Motor neuron (in vitro differentiated cells): ENCODE results near the gene MAN2A2. TPM values are rescaled to one million over a fixed set of nuclear protein-coding genes. Genes with fewer than 3 reads are reported as not detected.
"Not testable (repeated sequence)": the region's sequence is repeated elsewhere in the genome, so short reads cannot be mapped to it uniquely, and the experiment has no call there.

ENCODE experiments used
- ATAC-seq, 8 experiments: fragments of 200-7000 bp; cut with Tn5 transposase; replicated peaks in 6 of 8; 2 replicates each; pipeline ENCODE4 v1.8.0; 2021; ENCODE audit warnings: mild to moderate bottlenecking in 8 of 8, moderate library complexity in 8 of 8
- H3K27ac ChIP-seq, 2 donors: fragments of 250-450 bp; sonication (Bioruptor Pico); 2 replicates each; pipeline ENCODE4 v1.9.0; 2021; ENCODE audit warnings: antibody characterized with exemption in 2 of 2, mild to moderate bottlenecking in 2 of 2, moderate library complexity in 1 of 2
- H3K4me1 ChIP-seq, 2 donors: fragments of 250-450 bp; sonication (Bioruptor Pico); replicated peaks in 1 of 2; 2 replicates each; pipeline ENCODE4 v1.6.1; 2021; ENCODE audit warnings: antibody characterized with exemption in 2 of 2, mild to moderate bottlenecking in 2 of 2, moderate library complexity in 1 of 2
- H3K4me3 ChIP-seq, 5 donors: fragments of 250-450 bp; sonication (Bioruptor Pico); 2 replicates each; pipeline ENCODE4 v1.9.0; 2021; ENCODE audit warnings: antibody characterized with exemption in 5 of 5, mild to moderate bottlenecking in 5 of 5, moderate library complexity in 4 of 5
- WGBS, 10 experiments: fragments of 450-650 bp; shearing (Covaris generic); methylation state at CpG; one replicate each; pipeline ENCODE4 v1.0.0; 2022; 5-methylcytosine and 5-hydroxymethylcytosine counted together
- in situ Hi-C, 9 experiments: fragments of 400-800 bp; cut with MboI; loops; one replicate each; pipeline ENCODE4 v1.15.0; 2021; ENCODE audit warnings: low sequenced_read_pairs in 9 of 9, low pct_unique_long_range_greater_than_20kb in 2 of 9; ENCODE audit not compliant: unreplicated experiment in 9 of 9
- total RNA-seq, 8 experiments: library from RNA; unstranded; fragments of 300-600 nt; gene quantifications; 2 replicates each; pipeline versions ENCODE4 v1.2.3 to v1.2.4, GENCODE V29; 2022

Gene MAN2A2
- total RNA-seq, 8 experiments from 2014 or later: 7.7 to 37.7 (median 26.0) TPM

GRCh38 chr15:90889736-90890456 is 13.2 kb upstream of the MAN2A2 start:
- Histone ChIP-seq H3K4me1 (peaks cover 9 to 18% of the 10 kb centered on the region in 2 donors), H3K4me3 (no peak overlapping the region), H3K27ac (no peak overlapping the region)
- peak in 5 of 8 experiments; percentile 5 to 22 (median 18) for ATAC-seq
- in situ Hi-C loops: loop anchor here in 8 of 9 experiments (10.0 to 25.0 kb wide), 5 partner anchors 228 to 578 kb away; no protein-coding TSS in a partner anchor
- WGBS, 10 experiments: 33 to 83% (median 59%) methylated on average over 2 to 4 of the region's 31 CpGs; no CpG with 5 or more reads in 6 of the 10 experiments

GRCh38 chr15:90890839-90891238 is 12.3 kb upstream of the MAN2A2 start:
- peaks cover 15% of the 10 kb centered on the region in 2 donors for H3K4me1 ChIP-seq
- in situ Hi-C loops: loop anchor here in 8 of 9 experiments (25.0 kb wide), 4 partner anchors 229 to 579 kb away; no protein-coding TSS in a partner anchor
- peak overlapping the region in 1 of 2 donors; percentile 14 for H3K27ac ChIP-seq
- ATAC-seq: peak in 3 of 8 experiments; percentile 17 to 32 (median 29)
- no peak overlapping the region for H3K4me3 ChIP-seq
- 40% methylated on average over 1 of the region's 12 CpGs; no CpG with 5 or more reads in 9 of the 10 experiments for WGBS, 10 experiments

DNA sequence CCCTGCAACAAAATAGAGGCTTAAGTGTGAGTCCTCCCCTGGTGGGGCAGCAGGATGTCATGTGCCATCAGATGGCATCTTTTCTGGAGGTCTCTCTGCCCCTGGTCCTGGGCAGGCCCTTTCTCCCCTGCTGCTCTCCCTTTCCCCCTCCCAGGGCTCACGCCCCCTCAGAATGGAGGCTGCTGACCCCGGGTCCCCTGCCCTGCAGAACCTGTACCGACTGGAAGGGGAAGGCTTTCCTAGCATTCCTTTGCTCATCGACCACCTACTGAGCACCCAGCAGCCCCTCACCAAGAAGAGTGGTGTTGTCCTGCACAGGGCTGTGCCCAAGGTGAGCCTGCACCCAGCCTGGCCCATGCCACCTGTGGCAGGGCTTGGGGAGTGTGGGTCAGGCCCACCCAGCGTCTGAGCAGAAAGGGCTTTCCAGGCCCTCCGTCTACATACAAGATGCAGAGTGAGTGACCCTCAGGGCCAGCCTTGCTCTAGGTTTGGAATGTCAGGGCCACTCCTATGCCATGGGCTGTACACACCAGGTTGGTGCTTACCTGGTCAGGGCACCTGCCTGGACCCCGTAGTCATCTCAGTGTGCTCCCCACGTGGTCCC is 11.7 kb upstream of the MAN2A2 start:
- Histone ChIP-seq H3K4me3 (no peak overlapping the region), H3K27ac (no peak overlapping the region), H3K4me1 (peaks cover 15% of the 10 kb centered on the region in 2 donors)
- ATAC-seq: no peak
- in situ Hi-C loops: loop anchor here in 8 of 9 experiments (25.0 kb wide), 4 partner anchors 229 to 579 kb away; no protein-coding TSS in a partner anchor
- 70 to 92% (median 76%) methylated on average over 2 of the region's 8 CpGs; no CpG with 5 or more reads in 6 of the 10 experiments for WGBS, 10 experiments

DNA sequence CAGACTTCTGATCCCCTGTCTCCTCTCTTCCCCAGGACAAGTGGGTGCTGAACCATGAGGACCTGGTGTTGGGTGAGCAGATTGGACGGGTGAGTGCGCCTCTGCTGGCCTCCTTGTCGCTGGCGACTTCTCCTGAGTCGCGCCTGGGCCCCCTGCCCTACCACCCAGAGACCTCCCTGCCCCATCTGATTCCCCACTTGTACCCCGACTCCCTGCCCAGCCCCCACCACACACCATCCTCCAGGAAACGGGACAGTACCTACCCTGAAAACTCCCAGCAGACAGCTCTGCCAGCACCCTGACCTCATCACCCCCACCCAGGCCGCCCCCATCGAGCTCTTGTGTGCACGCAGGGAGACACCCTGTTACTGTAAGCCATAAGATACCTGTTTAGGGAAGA is 11.1 kb upstream of the MAN2A2 start:
- peaks cover 15% of the 10 kb centered on the region in 2 donors for H3K4me1 ChIP-seq
- no peak overlapping the region for H3K4me3 ChIP-seq
- H3K27ac ChIP-seq: no peak overlapping the region
- in situ Hi-C loops: loop anchor here in 8 of 9 experiments (25.0 kb wide), 4 partner anchors 230 to 580 kb away; no protein-coding TSS in a partner anchor
- ATAC-seq: no peak
- 92 to 94% methylated on average over 3 of the region's 11 CpGs; no CpG with 5 or more reads in 8 of the 10 experiments for WGBS, 10 experiments

GRCh38 chr15:90892498-90893174 is 10.5 kb upstream of the MAN2A2 start:
- H3K27ac ChIP-seq: no peak overlapping the region
- H3K4me3 ChIP-seq: no peak overlapping the region
- ATAC-seq: no peak
- in situ Hi-C loops: loop anchor here in 8 of 9 experiments (25.0 kb wide), 4 partner anchors 230 to 580 kb away; no protein-coding TSS in a partner anchor
- H3K4me1 ChIP-seq: peaks cover 15% of the 10 kb centered on the region in 2 donors
- 98 to 100% (median 100%) methylated on average over 1 to 8 of the region's 29 CpGs; no CpG with 5 or more reads in 6 of the 10 experiments for WGBS, 10 experiments

DNA sequence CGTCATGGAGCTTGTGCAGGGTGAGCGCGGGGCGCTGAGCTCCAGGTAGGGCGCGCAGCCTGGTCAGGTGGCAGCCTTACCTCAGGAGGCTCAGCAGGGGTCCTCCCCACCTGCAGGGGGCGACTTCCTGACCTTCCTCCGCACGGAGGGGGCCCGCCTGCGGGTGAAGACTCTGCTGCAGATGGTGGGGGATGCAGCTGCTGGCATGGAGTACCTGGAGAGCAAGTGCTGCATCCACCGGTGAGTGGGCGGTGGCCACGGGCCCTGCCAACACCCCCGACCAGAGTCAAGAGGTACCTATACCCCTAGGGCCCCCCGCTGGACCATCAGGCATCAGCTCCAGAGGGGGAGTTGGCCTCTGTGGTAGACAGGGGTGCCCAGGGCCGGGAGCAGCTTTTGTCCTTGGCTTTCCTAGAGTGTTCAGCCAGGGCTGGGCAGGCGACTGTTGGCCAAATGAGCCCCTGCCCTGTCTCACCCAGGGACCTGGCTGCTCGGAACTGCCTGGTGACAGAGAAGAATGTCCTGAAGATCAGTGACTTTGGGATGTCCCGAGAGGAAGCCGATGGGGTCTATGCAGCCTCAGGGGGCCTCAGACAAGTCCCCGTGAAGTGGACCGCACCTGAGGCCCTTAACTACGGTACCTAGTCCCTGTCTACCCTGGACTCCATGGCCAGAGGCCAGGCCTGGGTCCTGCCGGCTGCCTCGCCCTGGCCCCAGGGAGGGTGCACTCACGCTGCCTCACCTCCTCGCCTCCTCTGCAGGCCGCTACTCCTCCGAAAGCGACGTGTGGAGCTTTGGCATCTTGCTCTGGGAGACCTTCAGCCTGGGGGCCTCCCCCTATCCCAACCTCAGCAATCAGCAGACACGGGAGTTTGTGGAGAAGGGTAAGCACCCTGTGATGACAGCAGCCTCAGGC is 9.7 kb upstream of the MAN2A2 start:
- 80 to 100% (median 92%) methylated on average over 2 to 3 of the region's 33 CpGs; no CpG with 5 or more reads in 7 of the 10 experiments for whole genome bisulfite sequencing, 10 experiments
- no peak for ATAC-seq

DNA sequence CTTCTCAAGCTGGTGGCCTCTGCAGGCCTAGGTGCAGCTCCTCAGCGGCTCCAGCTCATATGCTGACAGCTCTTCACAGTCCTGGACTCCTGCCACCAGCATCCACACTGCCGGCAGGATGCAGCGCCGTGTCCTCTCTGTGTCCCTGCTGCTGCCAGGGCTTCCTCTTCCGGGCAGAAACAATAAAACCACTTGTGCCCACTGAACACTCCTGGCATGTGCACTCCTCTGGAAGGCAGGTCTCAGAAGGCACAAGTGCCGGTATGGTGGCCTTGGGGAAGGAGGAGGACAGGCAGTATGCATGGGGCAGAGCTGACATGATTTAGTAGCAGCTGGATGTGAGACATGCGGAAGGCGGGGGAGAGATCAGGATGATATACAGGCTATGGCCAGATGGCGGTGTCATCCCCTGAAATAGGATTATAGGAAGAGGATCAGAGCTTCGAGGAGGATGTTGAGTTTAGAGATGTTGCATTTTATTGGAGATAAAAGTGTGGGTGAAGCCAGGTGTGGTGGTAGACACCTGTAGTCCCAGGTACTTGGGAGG is 7.5 kb upstream of the MAN2A2 start:
- no peak overlapping the region for H3K27ac ChIP-seq
- in situ Hi-C loops: loop anchor here in 8 of 9 experiments (25.0 kb wide), 4 partner anchors 233 to 583 kb away; no protein-coding TSS in a partner anchor
- ATAC-seq: peak; percentile 83 to 97 (median 86)
- no peak overlapping the region for H3K4me3 ChIP-seq
- WGBS, 10 experiments: 0 to 76% (median 37%) methylated on average over 1 to 8 of the region's 10 CpGs; no CpG with 5 or more reads in 2 of the 10 experiments
- peaks cover 7 to 10% of the 10 kb centered on the region in 2 donors for H3K4me1 ChIP-seq

More for the DNA sequence above, 9.7 kb upstream of the MAN2A2 start:
- in situ Hi-C loops: loop anchor here in 8 of 9 experiments (25.0 kb wide), 4 partner anchors 231 to 581 kb away; no protein-coding TSS in a partner anchor
- Histone ChIP-seq H3K4me1 (peaks cover 15% of the 10 kb centered on the region in 2 donors), H3K4me3 (no peak overlapping the region), H3K27ac (no peak overlapping the region)

DNA sequence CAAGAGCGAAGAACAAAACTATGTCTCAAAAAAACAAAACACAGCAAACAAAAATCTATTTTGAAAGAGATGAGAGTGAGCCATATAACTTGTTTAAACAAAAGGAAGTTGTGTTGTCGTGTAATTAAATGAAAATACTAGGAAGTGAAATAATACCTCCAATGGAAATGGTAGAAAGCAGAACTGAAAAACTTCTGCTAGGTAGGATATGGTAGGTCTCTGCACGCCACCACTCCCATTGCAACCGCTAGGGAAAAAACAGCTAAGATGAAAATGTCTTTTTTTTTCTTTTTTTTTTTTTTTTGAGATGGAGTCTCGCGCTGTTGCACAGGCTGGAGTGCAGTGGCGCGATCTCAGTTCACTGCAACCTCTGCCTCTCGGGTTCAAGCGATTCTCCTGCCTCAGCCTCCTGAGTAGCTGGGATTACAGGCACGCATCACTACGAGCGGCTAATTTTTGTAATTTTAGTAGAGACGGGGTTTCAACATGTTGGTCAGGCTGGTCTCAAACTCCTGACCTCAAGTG is 5.9 kb upstream of the MAN2A2 start:
- in situ Hi-C loops: loop anchor here in 8 of 9 experiments (25.0 kb wide), 4 partner anchors 235 to 585 kb away; no protein-coding TSS in a partner anchor
- H3K4me3 ChIP-seq, ATAC-seq, H3K27ac ChIP-seq: not testable (repeated sequence)
- whole genome bisulfite sequencing, 10 experiments: 80 to 97% (median 89%) methylated on average over 1 to 14 of the region's 14 CpGs; no CpG with 5 or more reads in 2 of the 10 experiments
- peaks cover 2 to 12% of the 10 kb centered on the region in 2 donors for H3K4me1 ChIP-seq

DNA sequence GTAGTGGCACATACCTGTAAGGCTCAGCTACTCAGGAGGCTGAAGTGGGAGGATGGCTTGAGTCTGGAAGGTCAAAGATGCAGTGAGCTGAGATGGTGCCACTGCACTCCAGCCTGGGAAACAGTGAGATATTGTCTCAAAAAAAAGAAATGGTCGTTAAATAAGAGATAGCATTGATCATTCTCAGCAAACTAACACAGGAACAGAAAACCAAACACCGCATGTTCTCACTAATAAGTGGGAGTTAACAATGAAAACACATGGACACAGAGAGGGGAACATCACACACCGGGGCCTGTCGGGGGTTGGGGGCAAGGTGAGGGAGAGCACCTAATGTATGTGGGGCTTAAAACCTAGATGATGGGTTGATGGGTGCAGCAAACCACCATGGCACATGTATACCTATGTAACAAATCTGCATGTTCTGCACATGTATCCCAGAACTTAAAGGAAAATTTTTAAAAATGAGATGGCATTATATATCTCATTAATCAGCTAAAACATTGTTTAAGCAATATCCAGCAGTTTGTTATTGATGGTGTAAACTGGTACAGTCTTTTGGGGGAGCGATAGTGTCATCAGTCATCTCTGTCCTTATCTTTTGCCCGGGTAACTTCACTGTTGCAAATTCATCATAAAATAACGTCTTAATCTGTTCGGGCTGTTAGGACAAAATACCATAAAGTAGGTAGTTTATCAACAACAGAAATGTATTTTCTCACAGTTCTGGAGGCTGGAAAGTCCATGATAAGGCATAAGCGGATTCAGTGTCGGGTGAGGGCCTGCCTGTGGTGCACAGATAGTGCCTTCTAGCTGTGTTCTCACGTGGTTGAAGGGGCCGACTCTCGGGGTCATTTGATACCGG is 1.7 kb upstream of the MAN2A2 start:
- peak overlapping the region; percentile 52 to 64 (median 62) for H3K4me3 ChIP-seq
- no peak for ATAC-seq
- WGBS, 10 experiments: 21 to 93% (median 65%) methylated on average over 2 to 11 of the region's 14 CpGs
- H3K27ac ChIP-seq: no peak overlapping the region
- peaks cover 8 to 14% of the 10 kb centered on the region in 2 donors for H3K4me1 ChIP-seq
- in situ Hi-C loops: no loop called here

GRCh38 chr15:90902040-90902839 is 862 bp upstream of the MAN2A2 start:
- H3K4me3 ChIP-seq: peak overlapping the region; percentile 52 to 64 (median 62)
- peak overlapping the region; percentile 50 to 74 for H3K27ac ChIP-seq
- in situ Hi-C loops: no loop called here
- WGBS, 10 experiments: 0 to 3% (median 1%) methylated on average over 1 to 15 of the region's 71 CpGs; no CpG with 5 or more reads in 5 of the 10 experiments
- ATAC-seq: peak; percentile 86 to 92 (median 88)
- H3K4me1 ChIP-seq: peaks cover 8 to 14% of the 10 kb centered on the region in 2 donors
